IPS DF 6.9 (cell line): ENCODE data around the gene NOVA2.
"Not testable (repeated sequence)": the region's sequence is repeated elsewhere in the genome, so short reads cannot be mapped to it uniquely, and the experiment has no call there.

Source experiments
- DNase-seq: peaks from one replicate; pipeline ENCODE4 v3.0.0-alpha.2; 2013; ENCODE audit warnings: low read depth, low spot score
- H3K27ac ChIP-seq: one replicate; pipeline ENCODE4 v1.5.1; 2013; ENCODE audit warnings: low read length, control low read depth
- H3K27me3 ChIP-seq: 2 replicates; pipeline ENCODE4 v1.6.1; 2013; ENCODE audit warnings: mild to moderate bottlenecking, low read length; ENCODE audit not compliant: control insufficient read depth, insufficient read depth
- H3K36me3 ChIP-seq: 2 replicates; pipeline ENCODE4 v1.6.1; 2013; ENCODE audit warnings: low read length; ENCODE audit not compliant: control insufficient read depth, insufficient read depth
- H3K4me1 ChIP-seq: 2 replicates; pipeline ENCODE4 v1.6.1; 2013; ENCODE audit warnings: low read length; ENCODE audit not compliant: control insufficient read depth, insufficient read depth
- H3K4me3 ChIP-seq: 2 replicates; pipeline ENCODE4 v1.5.1; 2013; ENCODE audit warnings: mild to moderate bottlenecking, low read length
- H3K9me3 ChIP-seq: 2 replicates; pipeline ENCODE4 v1.6.1; 2013; ENCODE audit warnings: low read length, inconsistent platforms; ENCODE audit not compliant: control insufficient read depth, insufficient read depth
- WGBS: extraction: QIAGEN DNeasy Blood & Tissue Kit; methylation state at CpG from one replicate; pipeline ENCODE4 v1.1.7; 2013; ENCODE audit warnings: mixed read lengths, missing lambda C conversion rate; ENCODE audit not compliant: insufficient read length, insufficient coverage; 5-methylcytosine and 5-hydroxymethylcytosine counted together

Gene NOVA2

GRCh38 chr19:45895983-45896599 lies 77.6 kb downstream of the NOVA2 start:
- not testable (repeated sequence) for H3K27me3 ChIP-seq, DNase-seq, H3K4me1 ChIP-seq, H3K27ac ChIP-seq, H3K9me3 ChIP-seq, H3K4me3 ChIP-seq, H3K36me3 ChIP-seq
- WGBS = no CpG with 5 or more reads among the region's 12 CpGs

GRCh38 chr19:45895519-45895972 lies 78.1 kb downstream of the NOVA2 start:
- no peaks in the 10 kb centered on the region for H3K9me3 ChIP-seq
- no peak overlapping the region for H3K27ac ChIP-seq

GRCh38 chr19:45890877-45891276 lies 82.8 kb downstream of the NOVA2 start:
- WGBS = no CpG with 5 or more reads among the region's 17 CpGs

More at GRCh38 chr19:45895519-45895972, 78.1 kb downstream of the NOVA2 start:
- H3K27me3 ChIP-seq = no peaks in the 10 kb centered on the region
- no peak overlapping the region for H3K4me3 ChIP-seq
- WGBS = no CpG with 5 or more reads among the region's 9 CpGs
- H3K4me1 ChIP-seq = no peaks in the 10 kb centered on the region
- no peaks in the 10 kb centered on the region; the same call in none of the 2 replicates for H3K36me3 ChIP-seq
- DNase-seq = no peak

GRCh38 chr19:45889210-45889885 lies 84.3 kb downstream of the NOVA2 start:
- Histone ChIP-seq H3K27me3 (no peaks in the 10 kb centered on the region), H3K27ac (no peak overlapping the region), H3K9me3 (no peaks in the 10 kb centered on the region), H3K4me3 (no peak overlapping the region), H3K36me3 (peaks cover 6% of the 10 kb centered on the region; the same call in 1 of the 2 replicates), H3K4me1 (peaks cover 5% of the 10 kb centered on the region)
- WGBS = no CpG with 5 or more reads among the region's 6 CpGs
- no peak for DNase-seq

More at GRCh38 chr19:45890877-45891276, 82.8 kb downstream of the NOVA2 start:
- Histone ChIP-seq H3K9me3 (no peaks in the 10 kb centered on the region), H3K4me3 (no peak overlapping the region), H3K27ac (no peak overlapping the region), H3K36me3 (no peaks in the 10 kb centered on the region; the same call in 1 of the 2 replicates), H3K27me3 (no peaks in the 10 kb centered on the region), H3K4me1 (no peaks in the 10 kb centered on the region)
- DNase-seq = no peak

GRCh38 chr19:45887200-45887710 lies 86.4 kb downstream of the NOVA2 start:
- WGBS = no CpG with 5 or more reads among the region's 10 CpGs
- DNase-seq = no peak
- Histone ChIP-seq H3K4me1 (peaks cover 8% of the 10 kb centered on the region), H3K27ac (no peak overlapping the region), H3K9me3 (no peaks in the 10 kb centered on the region), H3K36me3 (peaks cover 10% of the 10 kb centered on the region; the same call in 1 of the 2 replicates), H3K27me3 (no peaks in the 10 kb centered on the region), H3K4me3 (peak overlapping the region; percentile 83; the same call in 1 of the 2 replicates)

- WGBS = no CpG with 5 or more reads among the region's 32 CpGs
- Histone ChIP-seq H3K36me3 (peaks cover 10% of the 10 kb centered on the region; the same call in 1 of the 2 replicates), H3K4me3 (peak overlapping the region; percentile 83; the same call in 1 of the 2 replicates), H3K4me1 (peaks cover 11% of the 10 kb centered on the region), H3K27me3 (no peaks in the 10 kb centered on the region), H3K9me3 (no peaks in the 10 kb centered on the region), H3K27ac (no peak overlapping the region)
- DNase-seq = peak; percentile 87
These were observed 87.1 kb downstream of the NOVA2 start for GRCh38 chr19:45886427-45887199.

GRCh38 chr19:45885556-45886426 lies 87.9 kb downstream of the NOVA2 start, which contains the start of gene IRF2BP1:
Gene IRF2BP1, minus strand, starts transcription at chr19:45886141. Its CDS starts 367 bp downstream, at chr19:45885774.
- Histone ChIP-seq H3K27me3 (no peaks in the 10 kb centered on the region), H3K36me3 (peaks cover 10% of the 10 kb centered on the region; the same call in 1 of the 2 replicates), H3K4me1 (peaks cover 13% of the 10 kb centered on the region), H3K27ac (no peak within 1 kb of the TSS), H3K9me3 (no peaks in the 10 kb centered on the region), H3K4me3 (peak within 1 kb of the TSS; percentile 83)
- no CpG with 5 or more reads among the region's 107 CpGs for WGBS
- no peak for DNase-seq

- WGBS = no CpG with 5 or more reads among the region's 72 CpGs
- peaks cover 13% of the 10 kb centered on the region for H3K4me1 ChIP-seq
These were observed 88.7 kb downstream of the NOVA2 start for GRCh38 chr19:45884682-45885555.

More at GRCh38 chr19:45884682-45885555, 88.7 kb downstream of the NOVA2 start:
- Histone ChIP-seq H3K4me3 (peak overlapping the region; percentile 83; the same call in 1 of the 2 replicates), H3K27me3 (no peaks in the 10 kb centered on the region), H3K27ac (no peak overlapping the region), H3K36me3 (peaks cover 10% of the 10 kb centered on the region; the same call in 1 of the 2 replicates), H3K9me3 (no peaks in the 10 kb centered on the region)
- DNase-seq = no peak
